Activated B cell treated with CpG ODN at 0.5 μM for 24 hours (primary cell): Measurements from ENCODE around the gene ADCY6. TPM values are rescaled to one million over a fixed set of nuclear protein-coding genes. Genes with fewer than 3 reads are reported as not detected.

ENCODE experiments used
- ATAC-seq: fragments of 200-7000 bp; cut with Tn5 transposase; one replicate; pipeline ENCODE4 v1.10.0; 2021; ENCODE audit warnings: low read depth, mild to moderate bottlenecking, moderate library complexity
- CTCF ChIA-PET: fragments of 350-600 bp; sonication (Branson Sonifier 250); formaldehyde crosslinking; loops from one replicate; lab custom pipeline; 2021; ENCODE audit warnings: antibody characterized with exemption; lab: Charles Lee
- POLR2A ChIA-PET: fragments of 350-600 bp; sonication (Branson Sonifier 250); formaldehyde crosslinking; loops from one replicate; lab custom pipeline; 2021; ENCODE audit warnings: antibody characterized with exemption; lab: Charles Lee
- DNase-seq: peaks from one replicate; pipeline ENCODE4 v3.0.0; 2022
- H3K27ac Mint-ChIP-seq: one replicate; pipeline ENCODE4 v1.8.0; 2020; ENCODE audit warnings: mixed read lengths
- H3K27me3 Mint-ChIP-seq: one replicate; pipeline ENCODE4 v1.8.0; 2021; ENCODE audit warnings: mixed read lengths
- H3K36me3 Mint-ChIP-seq: one replicate; pipeline ENCODE4 v1.8.0; 2021; ENCODE audit warnings: low read depth, mixed read lengths
- H3K4me1 Mint-ChIP-seq: one replicate; pipeline ENCODE4 v1.8.0; 2021; ENCODE audit warnings: mixed read lengths
- H3K4me3 Mint-ChIP-seq: one replicate; pipeline ENCODE4 v1.8.0; 2020; ENCODE audit warnings: mild to moderate bottlenecking, mixed read lengths
- H3K9me3 Mint-ChIP-seq: one replicate; pipeline ENCODE4 v1.8.0; 2020; ENCODE audit warnings: mixed read lengths
- CTCF ChIP-seq: fragments of 200-600 bp; IDR thresholded peaks from one replicate; pipeline ENCODE4 v1.8.0; 2022; ENCODE audit warnings: antibody characterized with exemption, mild to moderate bottlenecking
- intact Hi-C: fragments of 100-400 bp; cut with micrococcal nuclease; formaldehyde crosslinking; loops from one replicate; pipeline ENCODE4 v1.15.1; 2024
- total RNA-seq: library from RNA; stranded (reverse); gene quantifications from 2 replicates; pipeline ENCODE4 v1.2.3, GENCODE V29; 2022

Gene ADCY6
- total RNA-seq, 1 donor from 2014 or later, result 0.60 TPM

GRCh38 chr12:48824905-48825304, 36.0 kb upstream of the ADCY6 start:
- no peak for TF ChIP-seq CTCF
- ChIA-PET POLR2A (no interaction called here), CTCF (no interaction called here)
- H3K4me1 Mint-ChIP-seq, result no peaks in the 10 kb centered on the region
- DNase-seq, result no peak
- H3K27ac Mint-ChIP-seq, result no peak overlapping the region
- no peaks in the 10 kb centered on the region for H3K9me3 Mint-ChIP-seq
- no peaks in the 10 kb centered on the region for H3K27me3 Mint-ChIP-seq
- H3K4me3 Mint-ChIP-seq, result no peak overlapping the region
- no peak for ATAC-seq
- intact Hi-C loops, result no loop called here
- H3K36me3 Mint-ChIP-seq, result peaks cover 18% of the 10 kb centered on the region

- ChIA-PET CTCF (interaction anchor here (0.9 kb wide), 1 partner anchor 9 kb away, joined by 3 read pairs; no protein-coding TSS in a partner anchor), POLR2A (interaction anchor here (0.6 kb wide), 1 partner anchor 892 kb away, joined by 3 read pairs; no protein-coding TSS in a partner anchor)
- no peak overlapping the region for H3K27ac Mint-ChIP-seq
- H3K27me3 Mint-ChIP-seq, result no peaks in the 10 kb centered on the region
- intact Hi-C loops, result no loop called here
- no peak for TF ChIP-seq CTCF
- no peak for DNase-seq
- H3K9me3 Mint-ChIP-seq, result no peaks in the 10 kb centered on the region
- peaks cover under 1% of the 10 kb centered on the region for H3K4me1 Mint-ChIP-seq
- ATAC-seq, result peak; percentile 42
- H3K4me3 Mint-ChIP-seq, result no peak overlapping the region
- H3K36me3 Mint-ChIP-seq, result peaks cover 10% of the 10 kb centered on the region
Observed at GRCh38 chr12:48824112-48824511, 35.2 kb upstream of the ADCY6 start.

GRCh38 chr12:48823281-48823680, 34.4 kb upstream of the ADCY6 start:
- Mint-ChIP-seq H3K27me3 (no peaks in the 10 kb centered on the region), H3K36me3 (peaks cover 1% of the 10 kb centered on the region), H3K9me3 (no peaks in the 10 kb centered on the region), H3K4me3 (no peak overlapping the region), H3K27ac (no peak overlapping the region), H3K4me1 (peaks cover 6% of the 10 kb centered on the region)
- TF ChIP-seq CTCF, result no peak
- CTCF ChIA-PET, result no interaction called here
- intact Hi-C loops, result no loop called here
- POLR2A ChIA-PET, result interaction anchor here (0.6 kb wide), 1 partner anchor 893 kb away, joined by 3 read pairs; no protein-coding TSS in a partner anchor
- DNase-seq, result no peak
- no peak for ATAC-seq

- H3K9me3 Mint-ChIP-seq, result no peaks in the 10 kb centered on the region
- ATAC-seq (no peak), DNase-seq (no peak)
- H3K36me3 Mint-ChIP-seq, result no peaks in the 10 kb centered on the region
- intact Hi-C loops, result no loop called here
- peaks cover 11% of the 10 kb centered on the region for H3K4me1 Mint-ChIP-seq
- POLR2A ChIA-PET, result no interaction called here
- no peak overlapping the region for H3K4me3 Mint-ChIP-seq
- no peak for TF ChIP-seq CTCF
- H3K27ac Mint-ChIP-seq, result no peak overlapping the region
- CTCF ChIA-PET, result no interaction called here
- H3K27me3 Mint-ChIP-seq, result peaks cover 1% of the 10 kb centered on the region
Observed at GRCh38 chr12:48822711-48823110, 33.8 kb upstream of the ADCY6 start.

- H3K36me3 Mint-ChIP-seq, result no peaks in the 10 kb centered on the region
- ChIA-PET POLR2A (no interaction called here), CTCF (no interaction called here)
- no peak for DNase-seq
- no peaks in the 10 kb centered on the region for H3K9me3 Mint-ChIP-seq
- no peak for TF ChIP-seq CTCF
- H3K27me3 Mint-ChIP-seq, result peaks cover 4% of the 10 kb centered on the region
- H3K27ac Mint-ChIP-seq, result no peak overlapping the region
- intact Hi-C loops, result no loop called here
- H3K4me1 Mint-ChIP-seq, result peaks cover 16% of the 10 kb centered on the region
- no peak for ATAC-seq
- H3K4me3 Mint-ChIP-seq, result no peak overlapping the region
Observed at GRCh38 chr12:48822139-48822538, 33.2 kb upstream of the ADCY6 start.
